Smooth muscle cell of the pulmonary artery (primary cell): ENCODE measurements around the gene FUT3. TPM values are rescaled to one million over a fixed set of nuclear protein-coding genes. Genes with fewer than 3 reads are reported as not detected.

ENCODE experiments used
- total RNA-seq: library from RNA; depleted of rRNA; stranded (reverse); fragments of >200 nt; gene quantifications from 2 replicates; pipeline ENCODE4 v1.2.3, GENCODE V29; 2014

The FUT3 gene
- not detected in 2 replicates for total RNA-seq

GRCh38 chr19:5851302-5851701 lies at the start of gene FUT3:
Gene FUT3, minus strand, starts transcription at chr19:5851449.

GRCh38 chr19:5839065-5840017 lies 11.9 kb downstream of the FUT3 start, which contains the start of gene FUT6:
Gene FUT6, minus strand, starts transcription at chr19:5839702. Its CDS starts 7,135 bp downstream, at chr19:5832567.

GRCh38 chr19:5804516-5805461 lies 46.5 kb downstream of the FUT3 start, which contains the start of gene NRTN:
Gene NRTN, plus strand, starts transcription at chr19:5805067. Its CDS starts 19,099 bp downstream, at chr19:5824166.

Other genes with a start within 250 kb of the FUT3 start
- gene SAFB2, start 228.7 kb downstream of the FUT3 start, total RNA-seq: 30.6 and 41.2 TPM in 2 replicates
- gene SAFB, start 228.4 kb downstream of the FUT3 start, total RNA-seq: 44.4 and 53.4 TPM in 2 replicates
- gene MICOS13, start 170.9 kb downstream of the FUT3 start, total RNA-seq: 23.5 and 33.7 TPM in 2 replicates
- gene HSD11B1L, start 170.4 kb downstream of the FUT3 start, total RNA-seq: 16.0 and 18.8 TPM in 2 replicates
- 299 and 374 TPM in 2 replicates for gene RPL36, start 161.2 kb downstream of the FUT3 start, total RNA-seq
- gene LONP1, start 131.3 kb downstream of the FUT3 start, total RNA-seq: 124 and 181 TPM in 2 replicates
- gene CATSPERD, start 130.8 kb downstream of the FUT3 start, total RNA-seq: not detected in 2 replicates
- gene PRR22, start 66.7 kb downstream of the FUT3 start, total RNA-seq: 0.13 and 0.33 TPM in 2 replicates
- 16.9 and 28.1 TPM in 2 replicates for gene DUS3L, start 60.3 kb downstream of the FUT3 start, total RNA-seq
- gene NRTN, start 46.4 kb downstream of the FUT3 start, total RNA-seq: 0.07 TPM in 1 of 2 replicates, not detected in the other
- gene FUT6, start 11.7 kb downstream of the FUT3 start, total RNA-seq: not detected in 2 replicates
- 0.07 TPM in 1 of 2 replicates, not detected in the other for gene FUT5, start 19.1 kb upstream of the FUT3 start, total RNA-seq
- 116 and 128 TPM in 2 replicates for gene NDUFA11, start 52.3 kb upstream of the FUT3 start, total RNA-seq
- 5.0 and 5.9 TPM in 2 replicates for gene VMAC, start 53.4 kb upstream of the FUT3 start, total RNA-seq
- 3.7 and 4.1 TPM in 2 replicates for gene CAPS, start 62.8 kb upstream of the FUT3 start, total RNA-seq
- 33.5 and 38.0 TPM in 2 replicates for gene RANBP3, start 126.7 kb upstream of the FUT3 start, total RNA-seq